Liver (tissue), 9 donors: ENCODE results near the gene TRAPPC3. TPM values are rescaled to one million over a fixed set of nuclear protein-coding genes. Genes with fewer than 3 reads are reported as not detected.
A peak's percentile ranks its signal among the peaks of the same experiment; 100 is the strongest.

Experiments used
- DNase-seq: peaks from one replicate; pipeline ENCODE4 v3.0.0-alpha.2; 2017; ENCODE audit warnings: low spot score
- H3K27ac ChIP-seq, 2 donors: one replicate each; pipeline ENCODE4 v1.7.0; 2013; ENCODE audit warnings: inconsistent platforms in 2 of 2, low read length in 2 of 2, control low read depth in 1 of 2, low read depth in 1 of 2, mild to moderate bottlenecking in 1 of 2
- H3K27me3 ChIP-seq, 4 donors: one replicate each; pipeline versions ENCODE4 v1.6.1 to v1.7.0; 2013; ENCODE audit warnings: low read length in 3 of 4, inconsistent platforms in 1 of 4, mild to moderate bottlenecking in 1 of 4, moderate library complexity in 1 of 4; ENCODE audit not compliant: control insufficient read depth in 4 of 4, insufficient read depth in 4 of 4
- H3K36me3 ChIP-seq, 4 donors: one replicate each; pipeline versions ENCODE4 v1.6.1 to v1.7.0; 2013; ENCODE audit warnings: low read length in 3 of 4, mild to moderate bottlenecking in 3 of 4, low read depth in 1 of 4, moderate library complexity in 1 of 4; ENCODE audit not compliant: control insufficient read depth in 4 of 4, insufficient read depth in 3 of 4
- H3K4me1 ChIP-seq, 4 donors: one replicate each; pipeline versions ENCODE4 v1.6.1 to v1.7.0; 2013; ENCODE audit warnings: low read length in 3 of 4, mild to moderate bottlenecking in 3 of 4, moderate library complexity in 1 of 4; ENCODE audit not compliant: control insufficient read depth in 4 of 4, insufficient read depth in 4 of 4
- H3K4me3 ChIP-seq, 3 donors: one replicate each; pipeline versions ENCODE4 v1.6.1 to v1.7.0; 2013; ENCODE audit warnings: low read length in 3 of 3, control low read depth in 1 of 3, low read depth in 1 of 3, mild to moderate bottlenecking in 1 of 3
- H3K9ac ChIP-seq, 2 donors: one replicate each; pipeline ENCODE4 v1.7.0; 2013; ENCODE audit warnings: low read length in 2 of 2, mild to moderate bottlenecking in 2 of 2, moderate library complexity in 2 of 2, control low read depth in 1 of 2, low read depth in 1 of 2
- H3K9me3 ChIP-seq, 4 donors: one replicate each; pipeline versions ENCODE4 v1.6.1 to v1.7.0; 2013; ENCODE audit warnings: low read length in 3 of 4; ENCODE audit not compliant: control insufficient read depth in 4 of 4
- CTCF ChIP-seq: fragments of 150-350 bp; IDR thresholded peaks from 2 replicates; pipeline ENCODE4 v1.5.1; 2017; ENCODE audit warnings: improper control_type of control experiment, low read depth, low read length; ENCODE audit not compliant: missing input control
- EGR1 ChIP-seq, 2 donors: IDR thresholded peaks; 2 replicates each; pipeline ENCODE4 v1.6.1; 2016 to 2018; ENCODE audit warnings: antibody characterized with exemption in 2 of 2, low read depth in 2 of 2
- FOXA1 ChIP-seq: IDR thresholded peaks from 2 replicates; pipeline ENCODE4 v1.6.1; 2016; ENCODE audit warnings: antibody characterized with exemption
- FOXA2 ChIP-seq: IDR thresholded peaks from 2 replicates; pipeline ENCODE4 v1.6.1; 2016; ENCODE audit warnings: antibody characterized with exemption
- GABPA ChIP-seq, 2 donors: IDR thresholded peaks in 1 of 2; conservative IDR thresholded peaks in 1 of 2; 2 replicates each; pipeline ENCODE4 v1.6.1; 2016; ENCODE audit warnings: antibody characterized with exemption in 2 of 2, mild to moderate bottlenecking in 1 of 2, moderate library complexity in 1 of 2
- HNF4A ChIP-seq, 2 donors: conservative IDR thresholded peaks; 2 replicates each; pipeline ENCODE4 v1.6.1; 2016; ENCODE audit warnings: antibody characterized with exemption in 2 of 2, mild to moderate bottlenecking in 2 of 2
- HNF4G ChIP-seq: IDR thresholded peaks from 2 replicates; pipeline ENCODE4 v1.6.1; 2016; ENCODE audit warnings: antibody characterized with exemption
- JUND ChIP-seq, 2 donors: IDR thresholded peaks; 2 replicates each; pipeline ENCODE4 v1.6.1; 2016; ENCODE audit warnings: antibody characterized with exemption in 2 of 2
- MAX ChIP-seq: IDR thresholded peaks from 2 replicates; pipeline ENCODE4 v1.6.1; 2016; ENCODE audit warnings: antibody characterized with exemption
- NR2F2 ChIP-seq: IDR thresholded peaks from 2 replicates; pipeline ENCODE4 v1.6.1; 2016; ENCODE audit warnings: antibody characterized with exemption
- REST ChIP-seq: IDR thresholded peaks from 2 replicates; pipeline ENCODE4 v1.6.1; 2016; ENCODE audit warnings: antibody characterized with exemption, mild to moderate bottlenecking
- RXRA ChIP-seq, 2 donors: IDR thresholded peaks; 2 replicates each; pipeline ENCODE4 v1.6.1; 2017 to 2018; ENCODE audit warnings: antibody characterized with exemption in 2 of 2, mild to moderate bottlenecking in 1 of 2
- SP1 ChIP-seq: IDR thresholded peaks from 2 replicates; pipeline ENCODE4 v1.6.1; 2018; ENCODE audit warnings: antibody characterized with exemption, mild to moderate bottlenecking
- TAF1 ChIP-seq: conservative IDR thresholded peaks from 2 replicates; pipeline ENCODE4 v1.6.1; 2016; ENCODE audit warnings: antibody characterized with exemption, mild to moderate bottlenecking
- YY1 ChIP-seq: IDR thresholded peaks from 2 replicates; pipeline ENCODE4 v1.6.1; 2016; ENCODE audit warnings: antibody characterized with exemption, mild to moderate bottlenecking
- WGBS: extraction: QIAGEN DNeasy Blood & Tissue Kit; methylation state at CpG from one replicate; pipeline ENCODE4 v1.1.7; 2013; 5-methylcytosine and 5-hydroxymethylcytosine counted together
- polyA plus RNA-seq, 2 donors: library from polyadenylated mRNA; stranded (reverse) in 1 of 2; unstranded in 1 of 2; fragments of 200-250 nt in 1 of 2; fragments of >200 nt in 1 of 2; fragmentation: Nextera tagmentation in 1 of 2; extraction: Ambion mirVana in 1 of 2; gene quantifications; one replicate each; pipeline versions ENCODE4 v1.2.1 to v1.2.3, GENCODE V29; 2013 to 2015
- total RNA-seq, 2 donors: library from RNA; depleted of rRNA; stranded (reverse); fragments of >200 nt; gene quantifications; one replicate each; pipeline ENCODE4 v1.2.3, GENCODE V29; 2014
- donor health status: healthy.
- donor health status: healthy.
- donor health status: healthy.
- donor health status: healthy.
- donor health status: healthy.

Gene TRAPPC3
- total and polyA plus RNA-seq, 4 donors = 24.2 to 56.1 (median 30.4) TPM

GRCh38 chr1:36091698-36092097 lies 57.6 kb downstream of the TRAPPC3 start:
- 95% methylated on average over 13 of the region's 13 CpGs for WGBS
- no peak overlapping the region for H3K27ac ChIP-seq
- H3K27me3 ChIP-seq = no peaks in the 10 kb centered on the region
- DNase-seq = no peak
- no peaks in the 10 kb centered on the region for H3K9me3 ChIP-seq
- H3K4me1 ChIP-seq = peaks cover 6 to 15% (median 11%) of the 10 kb centered on the region in 4 donors
- TF ChIP-seq EGR1 (IDR thresholded peaks at IDR 0.05; ENCODE audit: low read depth in 2 of 2) (no peak), FOXA2 (no peak), REST (no peak), YY1 (no peak), RXRA (IDR thresholded peaks at IDR 0.05) (no peak), FOXA1 (no peak), HNF4G (no peak), TAF1 (no peak), MAX (no peak)
- H3K36me3 ChIP-seq = peaks cover 7 to 43% (median 23%) of the 10 kb centered on the region in 4 donors
- no peak overlapping the region for H3K4me3 ChIP-seq
- H3K9ac ChIP-seq = no peak overlapping the region

- TF ChIP-seq NR2F2 = no peak
- no peak for TF ChIP-seq EGR1 (IDR thresholded peaks at IDR 0.05; ENCODE audit: low read depth in 2 of 2)
- TF ChIP-seq SP1 = no peak
- no peak for TF ChIP-seq HNF4A (conservative IDR thresholded peaks at IDR 0.05)
- 89% methylated on average over 4 of the region's 4 CpGs for WGBS
- no peak overlapping the region for H3K9ac ChIP-seq
- no peaks in the 10 kb centered on the region for H3K27me3 ChIP-seq
- peaks cover 7 to 42% (median 23%) of the 10 kb centered on the region in 4 donors for H3K36me3 ChIP-seq
- peaks cover 6 to 15% (median 11%) of the 10 kb centered on the region in 4 donors for H3K4me1 ChIP-seq
- no peak overlapping the region for H3K4me3 ChIP-seq
- no peak for DNase-seq
- no peaks in the 10 kb centered on the region for H3K9me3 ChIP-seq
- H3K27ac ChIP-seq = no peak overlapping the region
Measured at GRCh38 chr1:36091141-36091540, 58.1 kb downstream of the TRAPPC3 start.

GRCh38 chr1:36089393-36090121 lies 59.7 kb downstream of the TRAPPC3 start:
- Histone ChIP-seq H3K27me3 (no peaks in the 10 kb centered on the region), H3K4me3 (peak overlapping the region; percentile 79 to 95 (median 86)), H3K27ac (peak overlapping the region; percentile 79 to 87), H3K4me1 (peaks cover 6 to 15% (median 11%) of the 10 kb centered on the region in 4 donors), H3K36me3 (peaks cover 7 to 30% (median 23%) of the 10 kb centered on the region in 4 donors), H3K9ac (peak overlapping the region; percentile 45 to 67), H3K9me3 (no peaks in the 10 kb centered on the region)
- WGBS = 9% methylated on average over 32 of the region's 32 CpGs
- no peak for DNase-seq
- TF ChIP-seq NR2F2 = no peak
- TF ChIP-seq REST = no peak
- TF ChIP-seq CTCF = no peak
- TF ChIP-seq YY1 = no peak
- TF ChIP-seq HNF4A (conservative IDR thresholded peaks at IDR 0.05) = no peak
- TF ChIP-seq RXRA (IDR thresholded peaks at IDR 0.05) = no peak
- TF ChIP-seq TAF1 = no peak
- no peak for TF ChIP-seq GABPA (IDR thresholded peaks at IDR 0.05 in 1 of 2, conservative IDR thresholded peaks at IDR 0.05 in 1 of 2)
- TF ChIP-seq JUND (IDR thresholded peaks at IDR 0.05) = no peak
- TF ChIP-seq FOXA1 = no peak
- no peak for TF ChIP-seq HNF4G
